WERI-Rb-1 (cell line): ENCODE data around the gene NUDT2.
"Not testable (repeated sequence)": the region's sequence is repeated elsewhere in the genome, so short reads cannot be mapped to it uniquely, and the experiment has no call there.

Experiments
- DNase-seq: peaks from one replicate; pipeline ENCODE4 v3.0.0-alpha.2; 2020
- H3K27ac ChIP-seq: fragments of 250-450 bp; sonication (Bioruptor Pico); 2 replicates; pipeline ENCODE4 v1.5.1; 2020; ENCODE audit warnings: mild to moderate bottlenecking, moderate library complexity
- H3K27me3 ChIP-seq: fragments of 250-450 bp; sonication (Bioruptor Pico); 2 replicates; pipeline ENCODE4 v1.5.1; 2021; ENCODE audit warnings: mild to moderate bottlenecking, low read depth, moderate library complexity; ENCODE audit not compliant: insufficient read depth, severe bottlenecking
- H3K36me3 ChIP-seq: fragments of 250-450 bp; sonication (Bioruptor Pico); 2 replicates; pipeline ENCODE4 v1.5.1; 2020; ENCODE audit warnings: mild to moderate bottlenecking, moderate library complexity
- H3K4me3 ChIP-seq: 2 replicates; pipeline ENCODE4 v1.5.1; 2011; ENCODE audit warnings: low read depth, mild to moderate bottlenecking, control low read depth, low read length
- H3K9me3 ChIP-seq: fragments of 250-450 bp; sonication (Bioruptor Pico); 2 replicates; pipeline ENCODE4 v1.5.1; 2021; ENCODE audit warnings: mild to moderate bottlenecking, moderate library complexity; ENCODE audit not compliant: severe bottlenecking
- CTCF ChIP-seq: IDR thresholded peaks from 2 replicates; pipeline ENCODE4 v1.5.1; 2011; ENCODE audit warnings: low read depth, mild to moderate bottlenecking, control low read depth, inconsistent platforms, low read length

NUDT2 gene

DNA sequence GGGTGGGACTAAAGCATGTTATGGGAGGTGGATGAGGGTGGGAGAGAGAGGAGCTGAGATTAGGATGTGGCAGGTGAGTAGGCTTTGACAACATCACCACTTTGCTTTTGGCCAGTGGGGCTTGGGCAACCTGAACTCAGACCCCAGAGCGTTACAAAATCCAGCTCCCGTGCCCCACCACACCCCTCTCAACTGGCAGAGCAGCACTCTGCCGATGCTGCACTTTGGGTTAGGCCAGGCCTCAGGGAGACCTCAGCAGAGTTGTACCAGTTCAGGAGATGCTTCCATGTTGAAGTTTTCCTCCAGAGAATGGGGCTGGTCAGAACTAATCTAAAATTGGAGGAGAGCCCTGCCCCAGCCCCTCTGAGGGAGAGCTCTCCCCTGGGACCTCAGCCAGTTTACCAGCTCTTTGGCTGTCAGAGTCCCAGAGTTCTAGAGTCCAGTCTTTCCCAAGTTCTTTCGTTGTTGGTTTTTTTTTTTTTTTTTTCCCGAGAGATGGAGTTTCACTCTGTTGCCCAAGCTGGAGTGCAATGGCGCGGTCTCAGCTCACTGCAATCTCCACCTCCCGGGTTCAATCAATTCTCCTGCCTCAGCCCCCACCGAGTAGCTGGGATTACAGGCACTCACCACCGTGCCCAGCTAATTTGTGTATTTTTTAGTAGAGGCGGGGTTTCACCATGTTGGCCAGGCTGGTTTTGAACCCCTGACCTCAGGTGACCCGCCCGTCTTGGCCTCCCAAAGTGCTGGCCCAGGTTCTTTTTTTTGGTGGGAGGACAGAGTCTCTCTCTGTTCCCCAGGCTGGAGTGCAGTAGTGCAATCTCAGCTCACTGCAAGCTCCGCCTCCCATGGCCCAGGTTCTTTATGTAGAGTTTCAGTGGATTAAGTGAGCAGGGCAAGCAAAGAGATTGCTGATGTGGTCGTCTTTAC, 17.8 kb downstream of the NUDT2 start:
- TF ChIP-seq CTCF: no peak
- Histone ChIP-seq H3K27ac (no peak overlapping the region), H3K4me3 (no peak overlapping the region), H3K27me3 (no peaks in the 10 kb centered on the region), H3K9me3 (no peaks in the 10 kb centered on the region), H3K36me3 (peaks cover 12% of the 10 kb centered on the region)
- DNase-seq: no peak

DNA sequence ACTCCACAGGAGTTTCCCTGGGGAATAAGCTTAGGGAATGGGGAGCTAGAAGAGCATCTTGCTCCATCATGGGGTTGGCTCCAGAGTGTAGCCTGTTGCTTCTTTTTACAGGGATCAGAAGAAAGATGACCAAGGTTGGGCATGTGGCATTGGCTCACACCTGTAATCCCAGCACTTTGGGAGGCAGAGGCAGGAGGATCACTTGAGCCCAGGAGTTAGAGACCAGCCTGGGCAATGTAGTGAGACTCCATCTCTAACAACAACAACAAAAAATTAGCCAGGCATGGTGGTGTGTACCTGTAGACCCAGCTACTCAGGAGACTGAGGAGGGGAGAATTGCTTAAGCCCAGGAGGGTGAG, 18.4 kb downstream of the NUDT2 start:
- DNase-seq: no peak
- Histone ChIP-seq H3K4me3 (no peak overlapping the region), H3K9me3 (no peaks in the 10 kb centered on the region), H3K27me3 (no peaks in the 10 kb centered on the region), H3K27ac (no peak overlapping the region), H3K36me3 (peaks cover 9% of the 10 kb centered on the region; the same call in 1 of the 2 replicates)
- no peak for TF ChIP-seq CTCF

DNA sequence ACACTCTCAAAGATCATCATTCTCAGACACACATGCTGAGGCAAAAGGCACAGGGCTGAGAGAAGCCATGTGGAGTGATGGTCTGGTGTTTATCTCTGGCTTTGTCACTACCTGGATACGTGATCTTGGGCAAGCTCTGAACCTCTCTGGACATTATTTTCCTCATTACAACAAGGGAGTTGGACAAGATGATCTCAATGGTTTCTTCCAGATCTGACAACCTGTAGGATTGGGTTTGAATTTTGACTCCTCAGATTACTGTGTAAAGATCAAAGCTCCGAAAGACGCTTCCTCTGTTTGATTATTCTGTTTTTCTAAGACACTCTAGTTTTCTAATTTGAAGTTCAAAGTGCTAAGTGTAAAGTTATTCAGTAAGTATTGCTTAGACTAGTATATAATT, 20.0 kb downstream of the NUDT2 start:
- no peak for TF ChIP-seq CTCF
- H3K27me3 ChIP-seq: no peaks in the 10 kb centered on the region
- H3K27ac ChIP-seq: no peak overlapping the region
- DNase-seq: no peak
- H3K9me3 ChIP-seq: no peaks in the 10 kb centered on the region
- no peaks in the 10 kb centered on the region for H3K36me3 ChIP-seq
- H3K4me3 ChIP-seq: no peak overlapping the region

DNA sequence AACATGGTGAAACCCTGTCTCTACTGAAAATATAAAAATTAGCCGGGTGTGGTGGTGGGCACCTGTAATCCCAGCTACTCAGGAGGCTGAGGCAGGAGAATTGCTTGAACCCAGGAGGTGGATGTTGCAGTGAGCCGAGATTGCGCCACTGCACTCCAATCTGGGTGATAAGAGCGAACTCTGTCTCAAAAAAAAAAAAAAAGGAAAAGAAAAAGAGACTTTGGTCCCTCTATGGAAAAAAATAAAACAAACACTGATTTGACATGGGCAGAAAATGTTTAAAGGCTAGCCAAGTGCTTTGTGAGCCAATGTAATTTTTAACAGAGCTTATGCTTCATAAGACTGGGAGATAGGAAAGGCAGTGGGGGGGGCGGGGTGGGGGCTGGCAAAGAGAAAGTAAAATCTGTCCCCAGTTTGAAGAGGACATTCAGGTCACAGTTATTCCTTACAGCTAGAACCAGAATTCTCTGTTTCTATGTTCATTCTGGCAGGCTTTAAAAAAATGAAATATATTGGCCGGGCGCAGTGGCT, 22.8 kb downstream of the NUDT2 start:
- H3K27me3 ChIP-seq, H3K4me3 ChIP-seq, DNase-seq, H3K9me3 ChIP-seq, H3K27ac ChIP-seq, H3K36me3 ChIP-seq: not testable (repeated sequence)

GRCh38 chr9:34352957-34353356, 23.6 kb downstream of the NUDT2 start:
- not testable (repeated sequence) for H3K27me3 ChIP-seq, H3K9me3 ChIP-seq, H3K4me3 ChIP-seq, H3K36me3 ChIP-seq, DNase-seq, H3K27ac ChIP-seq

GRCh38 chr9:34362614-34363214, 33.3 kb downstream of the NUDT2 start:
- Histone ChIP-seq H3K9me3 (no peaks in the 10 kb centered on the region), H3K27ac (no peak overlapping the region), H3K36me3 (no peaks in the 10 kb centered on the region; the same call in 1 of the 2 replicates), H3K27me3 (no peaks in the 10 kb centered on the region), H3K4me3 (no peak overlapping the region)
- DNase-seq: no peak
- no peak for TF ChIP-seq CTCF
